Epithelial cell of esophagus (primary cell): ENCODE results near the gene RNF217.

ENCODE experiments used
- DNase-seq: peaks from one replicate; pipeline ENCODE4 v3.0.0; 2010; ENCODE audit warnings: low read depth
- H3K4me3 ChIP-seq: 2 replicates; pipeline ENCODE4 v1.5.1; 2011; ENCODE audit warnings: mild to moderate bottlenecking, low read length, control low read depth
- TF ChIP-seq, protein P1 (sequence below): IDR thresholded peaks from 2 replicates; pipeline ENCODE4 v1.5.1; 2011; ENCODE audit warnings: low read depth, mild to moderate bottlenecking, low read length, control low read depth, inconsistent platforms; ENCODE audit not compliant: insufficient read depth; ENCODE audit errors: missing control alignments

The RNF217 gene

GRCh38 chr6:125076482-125076742, 114.2 kb downstream of the RNF217 start:
- no peak overlapping the region for H3K4me3 ChIP-seq
- DNase-seq, result no peak
- TF ChIP-seq, protein P1, sequence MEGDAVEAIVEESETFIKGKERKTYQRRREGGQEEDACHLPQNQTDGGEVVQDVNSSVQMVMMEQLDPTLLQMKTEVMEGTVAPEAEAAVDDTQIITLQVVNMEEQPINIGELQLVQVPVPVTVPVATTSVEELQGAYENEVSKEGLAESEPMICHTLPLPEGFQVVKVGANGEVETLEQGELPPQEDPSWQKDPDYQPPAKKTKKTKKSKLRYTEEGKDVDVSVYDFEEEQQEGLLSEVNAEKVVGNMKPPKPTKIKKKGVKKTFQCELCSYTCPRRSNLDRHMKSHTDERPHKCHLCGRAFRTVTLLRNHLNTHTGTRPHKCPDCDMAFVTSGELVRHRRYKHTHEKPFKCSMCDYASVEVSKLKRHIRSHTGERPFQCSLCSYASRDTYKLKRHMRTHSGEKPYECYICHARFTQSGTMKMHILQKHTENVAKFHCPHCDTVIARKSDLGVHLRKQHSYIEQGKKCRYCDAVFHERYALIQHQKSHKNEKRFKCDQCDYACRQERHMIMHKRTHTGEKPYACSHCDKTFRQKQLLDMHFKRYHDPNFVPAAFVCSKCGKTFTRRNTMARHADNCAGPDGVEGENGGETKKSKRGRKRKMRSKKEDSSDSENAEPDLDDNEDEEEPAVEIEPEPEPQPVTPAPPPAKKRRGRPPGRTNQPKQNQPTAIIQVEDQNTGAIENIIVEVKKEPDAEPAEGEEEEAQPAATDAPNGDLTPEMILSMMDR, result no peak

- TF ChIP-seq, protein P1, result no peak
- H3K4me3 ChIP-seq, result no peak overlapping the region
- no peak for DNase-seq
Measured at GRCh38 chr6:125077453-125077852, 115.2 kb downstream of the RNF217 start.

DNA sequence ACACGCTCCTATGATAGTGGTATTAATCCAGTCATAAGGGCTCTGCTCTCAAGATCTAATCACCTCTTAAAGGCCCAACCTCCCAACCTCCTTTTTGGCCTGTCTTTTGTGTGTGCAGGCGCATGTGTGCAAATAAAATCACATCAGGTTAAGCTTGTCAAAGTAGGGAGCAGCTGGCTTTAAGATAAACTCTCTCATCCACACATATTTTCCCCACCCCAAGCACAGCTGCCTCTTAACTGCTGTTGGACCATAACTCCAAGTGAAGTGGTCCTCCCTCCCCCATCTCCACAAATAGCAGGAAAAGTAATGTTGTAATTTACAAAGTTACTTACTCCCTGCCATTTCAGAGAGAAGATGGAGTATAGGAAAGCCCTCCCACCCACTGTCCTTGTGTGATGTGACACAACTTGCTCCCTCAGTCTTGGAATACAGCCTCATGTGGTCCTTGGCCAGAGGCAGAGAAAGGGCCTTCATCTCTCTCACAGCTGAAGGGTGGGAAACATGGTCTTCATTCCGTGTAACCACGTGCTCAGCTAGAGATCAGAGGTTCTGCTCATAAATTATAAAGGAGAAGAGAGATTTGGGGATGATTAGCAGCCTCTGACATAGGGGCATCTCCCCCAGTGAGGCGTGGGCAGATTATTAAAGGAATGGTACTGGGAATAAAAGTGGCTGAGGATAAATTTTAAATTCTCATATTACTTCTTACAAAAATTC, 116.5 kb downstream of the RNF217 start:
- no peak for DNase-seq
- no peak overlapping the region for H3K4me3 ChIP-seq
- TF ChIP-seq, protein P1, result no peak

DNA sequence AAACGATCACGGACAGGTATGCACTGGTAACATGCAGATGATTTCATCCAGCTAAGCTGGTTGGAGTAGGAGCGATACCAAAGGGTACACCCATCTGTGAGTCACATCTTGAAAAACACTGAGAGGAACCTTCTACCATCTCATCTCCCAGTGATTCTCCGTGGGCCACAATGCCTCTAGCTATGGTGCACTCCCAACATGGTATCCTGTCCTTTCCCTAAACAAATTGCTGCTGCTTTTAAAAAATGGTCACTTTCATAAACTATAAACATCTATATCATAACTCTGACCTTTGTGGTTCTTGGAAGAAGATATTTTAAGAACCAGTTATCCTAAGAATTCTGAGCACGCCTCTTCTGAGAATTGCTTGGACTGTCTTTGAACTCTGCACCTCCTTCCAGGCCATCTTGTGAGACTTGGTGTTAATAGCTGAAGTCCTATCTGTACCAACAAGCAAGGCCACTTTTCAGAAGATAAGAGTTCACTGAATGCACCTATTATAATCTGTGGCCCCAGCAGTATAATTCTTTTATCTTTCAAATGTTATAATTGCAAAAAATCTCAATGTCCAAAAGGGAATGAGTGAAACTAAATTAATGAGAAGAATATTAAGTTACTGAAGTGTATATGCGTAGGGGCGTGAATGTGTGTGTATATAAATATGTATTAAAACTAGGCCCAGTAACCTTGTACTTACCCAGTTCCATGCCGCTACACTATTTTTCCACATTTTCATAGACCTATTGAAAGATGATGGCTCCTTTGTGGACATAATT, 120.9 kb downstream of the RNF217 start:
- no peak overlapping the region for H3K4me3 ChIP-seq
- TF ChIP-seq, protein P1, result no peak
- peak; percentile 78 for DNase-seq

DNA sequence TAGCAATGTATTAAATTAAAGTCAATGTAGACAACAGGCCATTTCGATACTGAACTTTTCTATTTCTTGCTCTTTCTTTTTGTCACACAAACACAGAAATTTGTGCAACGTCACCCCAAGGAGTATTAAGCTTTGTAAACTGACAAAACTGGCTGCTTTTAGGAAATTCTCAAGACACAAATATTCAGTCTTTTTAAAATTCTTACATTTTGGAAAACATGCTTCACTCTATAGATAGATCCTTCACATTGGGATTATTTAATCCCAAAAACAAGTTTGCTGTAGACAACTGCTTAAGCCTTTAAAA, 121.4 kb downstream of the RNF217 start:
- no peak overlapping the region for H3K4me3 ChIP-seq
- TF ChIP-seq, protein P1, result no peak
- DNase-seq, result no peak

DNA sequence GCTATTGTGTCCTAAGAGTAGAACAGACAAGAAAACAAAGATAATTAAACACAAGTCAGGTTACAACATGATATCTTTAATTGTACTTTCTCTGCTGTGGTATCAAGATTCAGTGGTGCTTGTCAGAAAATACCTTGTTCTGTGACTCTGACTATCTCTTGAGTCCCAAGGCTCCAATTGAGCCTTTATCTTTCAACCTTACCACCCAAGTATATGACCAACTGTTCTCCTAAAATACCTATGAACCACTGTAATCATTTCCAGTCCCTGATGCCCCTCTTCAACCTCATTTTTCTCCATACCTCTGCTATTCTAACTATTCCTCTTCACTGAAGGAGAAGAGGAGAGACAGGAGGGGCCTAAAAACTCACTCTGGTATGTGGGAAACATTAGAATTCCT, 124.5 kb downstream of the RNF217 start:
- TF ChIP-seq, protein P1, result no peak
- H3K4me3 ChIP-seq, result no peak overlapping the region
- no peak for DNase-seq

DNA sequence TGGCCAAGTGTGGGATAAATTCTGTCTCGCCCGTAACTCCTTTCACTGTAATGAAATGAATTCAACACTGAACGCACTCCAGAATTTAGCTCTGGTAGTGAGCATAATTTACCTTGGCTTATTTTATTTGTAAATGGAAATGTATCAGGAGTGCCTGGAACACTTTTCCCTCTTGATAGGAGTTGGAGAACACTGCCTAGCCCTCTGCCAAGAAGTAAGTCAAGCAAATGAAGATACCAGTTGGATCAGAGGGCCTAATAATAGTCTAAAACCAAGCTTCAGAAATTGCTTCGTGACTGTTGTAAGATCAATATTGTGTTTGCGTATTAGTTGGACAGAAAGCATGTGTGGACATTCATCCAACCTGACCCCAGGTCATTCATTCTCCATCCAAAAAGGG, 126.7 kb downstream of the RNF217 start:
- H3K4me3 ChIP-seq, result no peak overlapping the region
- TF ChIP-seq, protein P1, result no peak
- DNase-seq, result no peak
